GM18873 (cell line): Measurements from ENCODE around the gene SYNGR3.
"Not testable (repeated sequence)": the region's sequence is repeated elsewhere in the genome, so short reads cannot be mapped to it uniquely, and the experiment has no call there.

Experiments used
- ATAC-seq: cut with Tn5 transposase; IDR thresholded peaks from one replicate; pipeline ENCODE4 v1.9.1; 2021; ENCODE audit warnings: mild to moderate bottlenecking, moderate library complexity, moderate number of reproducible peaks; ENCODE audit not compliant: unreplicated experiment, low FRiP score

The SYNGR3 gene

GRCh38 chr16:2026461-2027023, 36.8 kb downstream of the SYNGR3 start, which contains the start of gene NHERF2:
NHERF2 (plus strand) TSS chr16:2026902; CDS start chr16:2027006, 104 bp downstream.
- no peak for ATAC-seq

- no peak for ATAC-seq
These were observed 37.5 kb downstream of the SYNGR3 start for GRCh38 chr16:2027024-2028010.

DNA sequence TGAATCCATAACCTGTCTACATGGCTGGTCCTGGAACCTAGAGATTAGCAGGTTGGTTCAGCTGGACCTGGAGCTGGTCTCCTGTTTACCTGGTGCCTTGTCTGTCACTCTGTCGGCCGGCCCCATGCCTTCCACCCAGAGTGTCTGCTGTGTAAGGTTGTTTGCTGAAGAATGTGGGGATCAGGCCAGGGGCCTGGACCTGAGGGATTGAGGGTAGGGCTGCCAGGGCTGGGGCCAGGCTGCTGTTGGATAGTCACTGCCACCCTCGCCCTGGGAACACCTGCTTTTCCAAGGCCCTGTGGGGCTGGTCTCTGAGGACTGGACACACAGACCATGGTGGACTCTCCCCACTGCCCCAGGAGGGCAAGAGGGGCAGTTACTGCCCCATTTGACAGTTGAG, 38.4 kb downstream of the SYNGR3 start:
- ATAC-seq, result no peak

DNA sequence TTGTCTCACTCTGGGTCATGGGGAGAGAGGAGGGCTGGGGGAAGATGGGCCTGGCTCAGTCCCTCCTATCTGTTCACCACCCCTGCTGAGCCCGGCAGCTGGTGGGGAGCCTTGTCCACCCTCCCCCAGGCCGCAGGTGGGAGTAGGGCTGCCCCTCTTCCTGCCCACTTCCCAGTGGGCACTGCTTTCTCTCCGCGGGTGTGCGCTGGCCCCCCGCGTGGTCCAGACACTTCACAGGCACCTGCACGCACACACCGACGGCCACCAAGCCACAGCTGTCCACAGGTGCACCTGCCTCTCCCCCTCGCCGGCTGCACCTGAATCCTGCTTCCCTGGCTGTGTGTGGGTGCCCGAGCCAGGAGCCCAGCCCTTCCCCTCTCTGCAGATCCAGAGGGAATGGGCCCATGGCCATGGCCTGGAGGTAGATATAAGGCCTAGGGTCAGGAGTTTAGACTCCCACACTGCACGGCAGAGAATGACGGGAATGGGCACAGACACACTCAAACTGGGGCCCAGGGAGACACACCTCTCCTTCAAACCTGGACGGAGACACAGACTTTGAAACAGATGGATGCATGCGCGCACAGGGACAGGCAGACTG, 39.0 kb downstream of the SYNGR3 start:
- no peak for ATAC-seq

GRCh38 chr16:2029350-2029749, 39.6 kb downstream of the SYNGR3 start:
- ATAC-seq, result no peak

DNA sequence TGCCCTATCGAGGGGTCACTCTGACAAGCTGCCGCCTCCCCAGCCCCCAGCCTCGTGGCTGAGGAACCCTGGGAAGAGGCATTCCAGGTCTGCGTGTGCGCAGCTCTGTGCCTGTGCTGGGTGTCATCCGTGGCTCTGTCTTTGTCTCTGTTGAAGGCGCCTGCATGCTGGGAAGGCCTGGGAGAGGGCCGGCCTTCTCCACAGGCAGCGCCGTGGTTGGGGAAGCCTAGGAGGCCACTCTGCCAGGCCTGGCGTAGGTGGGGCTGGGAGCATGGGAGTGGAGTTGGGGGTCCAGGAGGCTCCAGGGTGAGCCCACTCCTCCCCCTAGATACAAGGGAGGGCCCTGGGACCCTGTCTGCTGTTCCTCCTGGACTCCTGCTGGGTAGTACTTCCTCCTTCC, 40.3 kb downstream of the SYNGR3 start:
- ATAC-seq, result no peak

DNA sequence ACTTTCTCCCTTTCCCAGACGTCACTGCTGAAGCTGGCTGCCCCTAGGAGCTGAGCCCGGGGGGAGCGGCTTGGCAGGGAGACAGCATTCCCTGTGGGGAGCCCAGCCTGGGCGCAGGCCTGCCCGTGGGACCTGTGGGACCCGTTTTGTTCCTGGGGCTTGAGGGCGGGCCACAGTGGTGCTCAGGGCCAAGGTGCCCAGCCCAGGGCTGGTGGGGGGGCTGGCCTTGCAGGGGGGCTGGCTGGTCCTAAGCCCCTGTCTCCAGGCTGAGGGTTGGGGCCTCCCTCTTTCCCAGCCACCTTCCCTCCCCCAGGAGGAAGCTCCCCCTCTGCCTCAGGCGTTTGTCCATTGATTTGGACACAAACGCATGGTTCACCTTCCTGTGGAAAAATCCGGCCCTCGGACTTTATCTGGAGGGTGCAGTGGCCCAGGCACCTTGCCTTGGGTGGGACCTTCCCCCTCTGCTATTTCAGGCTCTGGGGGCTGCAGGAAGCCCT, 41.4 kb downstream of the SYNGR3 start:
- no peak for ATAC-seq

- no peak for ATAC-seq
These were observed 42.7 kb downstream of the SYNGR3 start for GRCh38 chr16:2032285-2033056.

GRCh38 chr16:2033057-2033908, 43.5 kb downstream of the SYNGR3 start:
- no peak for ATAC-seq

DNA sequence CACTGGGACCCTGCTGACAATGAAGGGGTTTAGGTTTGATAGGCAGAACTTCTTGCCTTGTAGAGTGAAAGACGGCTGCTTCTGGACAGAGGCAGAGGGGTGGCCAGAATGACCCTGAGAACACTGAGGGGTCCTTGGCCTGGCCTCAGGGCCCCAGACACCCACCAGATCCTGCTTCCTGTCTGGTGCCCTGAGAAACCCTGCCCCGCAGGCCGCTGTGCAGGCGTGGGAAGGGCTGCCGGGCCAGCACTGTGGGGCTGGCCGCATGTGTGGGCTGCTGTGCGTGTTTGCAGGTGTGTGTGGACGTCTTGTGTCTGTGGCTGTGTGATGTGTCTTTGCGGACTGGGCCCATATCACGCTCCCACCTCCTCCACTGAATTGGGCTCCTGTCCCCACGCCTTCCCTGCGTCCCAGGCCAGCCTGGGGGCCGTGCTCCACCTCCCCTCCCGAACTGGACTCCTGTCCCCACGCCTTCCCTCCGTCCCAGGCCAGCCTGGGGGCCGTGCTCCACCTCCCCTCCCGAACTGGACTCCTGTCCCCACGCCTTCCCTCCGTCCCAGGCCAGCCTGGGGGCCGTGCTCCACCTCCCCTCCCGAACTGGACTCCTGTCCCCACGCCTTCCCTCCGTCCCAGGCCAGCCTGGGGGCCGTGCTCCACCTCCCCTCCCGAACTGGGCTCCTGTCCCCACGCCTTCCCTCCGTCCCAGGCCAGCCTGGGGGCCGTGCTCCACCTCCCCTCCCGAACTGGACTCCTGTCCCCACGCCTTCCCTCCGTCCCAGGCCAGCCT, 44.3 kb downstream of the SYNGR3 start:
- not testable (repeated sequence) for ATAC-seq

DNA sequence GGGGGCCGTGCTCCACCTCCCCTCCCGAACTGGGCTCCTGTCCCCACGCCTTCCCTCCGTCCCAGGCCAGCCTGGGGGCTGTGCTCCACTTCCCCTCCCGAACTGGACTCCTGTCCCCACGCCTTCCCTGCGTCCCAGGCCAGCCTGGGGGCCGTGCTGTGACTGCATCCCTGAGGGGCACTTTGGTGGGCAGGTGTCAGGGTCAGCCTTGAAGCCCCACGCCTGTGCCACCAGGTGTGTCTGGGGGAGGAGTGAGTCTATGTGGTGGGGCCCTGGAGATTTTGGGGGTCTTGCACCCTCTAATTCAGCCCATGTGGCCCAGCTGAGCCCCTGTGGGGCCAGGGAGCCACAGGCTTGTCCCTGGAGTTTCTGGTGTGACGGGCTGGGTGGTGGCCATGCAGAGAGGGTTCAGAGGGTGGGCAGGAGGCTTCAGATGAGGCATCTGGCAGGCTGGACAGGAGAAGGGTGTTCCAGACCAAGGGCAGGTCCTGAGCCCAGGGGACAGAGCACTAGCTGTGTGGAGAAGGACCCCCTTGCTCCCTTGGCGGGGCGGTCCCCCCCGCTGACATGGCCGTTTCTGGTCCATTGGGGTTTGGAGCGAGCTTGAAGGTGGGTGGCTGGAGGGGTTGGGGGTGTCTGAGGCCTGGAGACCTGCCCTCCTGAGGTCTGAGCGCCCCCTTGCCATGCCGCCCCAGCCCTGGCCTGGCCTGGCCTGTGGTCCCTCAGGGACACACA, 45.1 kb downstream of the SYNGR3 start:
- ATAC-seq, result no peak

GRCh38 chr16:2035431-2036199, 45.8 kb downstream of the SYNGR3 start:
- no peak for ATAC-seq

DNA sequence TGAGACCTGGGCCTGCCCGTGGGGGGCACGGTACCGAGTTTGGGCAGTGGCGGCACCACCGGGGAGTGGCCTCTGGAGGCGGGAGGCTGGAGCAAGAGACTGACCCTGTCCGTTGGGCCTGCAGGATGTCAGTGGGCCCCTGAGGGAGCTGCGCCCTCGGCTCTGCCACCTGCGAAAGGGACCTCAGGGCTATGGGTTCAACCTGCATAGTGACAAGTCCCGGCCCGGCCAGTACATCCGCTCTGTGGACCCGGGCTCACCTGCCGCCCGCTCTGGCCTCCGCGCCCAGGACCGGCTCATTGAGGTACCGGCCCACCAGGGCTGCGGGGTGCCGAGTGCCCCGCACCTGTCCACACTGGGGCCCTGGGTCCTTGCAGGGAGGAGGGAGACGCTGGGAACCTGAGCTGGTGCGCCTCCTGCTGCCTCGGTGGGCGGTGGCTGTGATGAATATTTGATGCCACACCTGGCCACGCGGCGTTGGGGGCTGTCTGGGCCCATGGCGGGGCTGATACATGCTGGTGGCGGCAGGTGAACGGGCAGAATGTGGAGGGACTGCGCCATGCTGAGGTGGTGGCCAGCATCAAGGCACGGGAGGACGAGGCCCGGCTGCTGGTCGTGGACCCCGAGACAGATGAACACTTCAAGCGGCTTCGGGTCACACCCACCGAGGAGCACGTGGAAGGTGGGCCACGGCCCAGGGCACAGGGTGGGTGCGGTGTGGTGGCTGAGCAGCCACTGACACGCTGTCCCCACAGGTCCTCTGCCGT, 46.6 kb downstream of the SYNGR3 start:
- ATAC-seq, result no peak

GRCh38 chr16:2037115-2037514, 47.3 kb downstream of the SYNGR3 start:
- no peak for ATAC-seq

- ATAC-seq, result no peak
These were observed 48.0 kb downstream of the SYNGR3 start for GRCh38 chr16:2037647-2038381.
